Inferior parietal cortex (tissue), 1 donor: ENCODE data around the gene MYL2.
"Not testable (repeated sequence)": the region's sequence is repeated elsewhere in the genome, so short reads cannot be mapped to it uniquely, and the experiment has no call there.

Experiments
- DNase-seq: peaks from one replicate; pipeline ENCODE4 v3.0.0-alpha.2; 2016; ENCODE audit errors: extremely low spot score

The MYL2 gene

GRCh38 chr12:110920324-110920910 is at the start of gene MYL2:
Gene MYL2, minus strand, starts transcription at chr12:110920579. Its CDS starts 50 bp downstream, at chr12:110920529.
- no peak for DNase-seq

DNA sequence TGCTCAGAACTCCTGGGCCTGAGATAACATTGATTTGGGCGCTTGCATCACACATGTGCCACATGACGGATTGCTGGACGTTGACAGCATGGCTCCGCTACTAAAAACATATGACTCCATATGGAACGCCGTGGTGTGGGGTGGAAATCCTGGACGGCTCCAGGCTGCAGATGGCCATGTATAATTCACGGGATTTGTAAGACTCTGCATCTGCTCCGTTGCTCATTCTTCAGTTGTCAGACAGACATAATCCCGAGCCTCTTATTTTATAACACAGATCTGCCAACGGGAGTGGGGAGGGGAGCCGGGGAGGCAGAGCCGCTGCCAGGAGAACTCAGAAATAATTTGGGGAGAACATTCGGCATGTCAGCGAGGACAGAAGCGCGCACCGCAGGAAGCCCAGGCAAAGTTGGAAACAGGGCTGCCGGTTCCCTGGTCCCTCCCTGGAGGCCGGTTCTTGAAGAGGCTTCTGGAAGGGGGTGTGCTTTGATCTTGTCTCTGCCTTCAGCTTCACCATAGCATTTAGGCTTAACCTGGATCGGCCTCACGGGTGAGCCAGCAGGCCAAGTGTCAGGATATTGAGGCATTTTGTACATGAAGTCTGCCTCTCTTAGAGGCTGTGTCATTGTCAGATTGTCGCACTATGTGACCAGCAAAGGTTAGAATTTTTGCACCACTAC is 45.8 kb upstream of the MYL2 start:
- no peak for DNase-seq

- no peak for DNase-seq
Observed at GRCh38 chr12:110965574-110965973, 45.2 kb upstream of the MYL2 start.

DNA sequence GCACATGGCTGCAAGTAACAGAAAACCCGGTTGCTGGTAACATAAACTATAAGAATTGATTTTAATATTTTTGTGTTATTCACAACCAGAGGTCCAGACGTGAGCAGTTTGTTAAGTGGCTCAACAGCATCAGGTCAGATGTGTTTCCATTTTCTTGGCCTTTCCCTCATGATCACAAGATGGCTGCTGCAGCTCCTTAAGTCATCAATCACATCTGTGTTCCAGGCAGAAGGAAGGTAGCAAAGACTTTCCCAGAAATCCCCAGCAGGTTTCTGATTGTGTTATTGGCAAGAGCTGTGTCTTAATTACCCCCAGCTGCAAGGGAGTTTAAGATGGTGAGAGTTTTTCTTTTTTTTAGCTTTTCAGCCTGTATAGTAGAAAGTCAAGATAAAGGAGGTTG is 40.4 kb upstream of the MYL2 start:
- DNase-seq = no peak

- DNase-seq = peak; percentile 45
Observed at GRCh38 chr12:110957652-110958051, 37.3 kb upstream of the MYL2 start.

GRCh38 chr12:110957159-110957558 is 36.8 kb upstream of the MYL2 start:
- no peak for DNase-seq

DNA sequence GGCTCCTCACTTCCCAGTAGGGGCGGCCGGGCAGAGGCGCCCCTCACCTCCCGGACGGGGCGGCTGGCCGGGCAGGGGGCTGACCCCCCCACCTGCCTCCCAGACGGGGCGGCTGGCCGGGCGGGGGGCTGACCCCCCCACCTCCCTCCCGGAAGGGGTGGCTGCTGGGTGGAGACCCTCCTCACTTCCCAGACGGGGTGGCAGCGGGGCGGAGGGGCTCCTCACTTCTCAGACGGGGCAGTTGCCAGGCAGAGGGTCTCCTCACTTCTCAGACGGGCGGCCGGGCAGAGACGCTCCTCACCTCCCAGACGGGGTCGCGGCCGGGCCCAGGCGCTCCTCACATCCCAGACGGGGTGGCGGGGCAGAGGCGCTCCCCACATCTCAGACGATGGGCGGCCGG is 30.5 kb upstream of the MYL2 start:
- DNase-seq = not testable (repeated sequence)

DNA sequence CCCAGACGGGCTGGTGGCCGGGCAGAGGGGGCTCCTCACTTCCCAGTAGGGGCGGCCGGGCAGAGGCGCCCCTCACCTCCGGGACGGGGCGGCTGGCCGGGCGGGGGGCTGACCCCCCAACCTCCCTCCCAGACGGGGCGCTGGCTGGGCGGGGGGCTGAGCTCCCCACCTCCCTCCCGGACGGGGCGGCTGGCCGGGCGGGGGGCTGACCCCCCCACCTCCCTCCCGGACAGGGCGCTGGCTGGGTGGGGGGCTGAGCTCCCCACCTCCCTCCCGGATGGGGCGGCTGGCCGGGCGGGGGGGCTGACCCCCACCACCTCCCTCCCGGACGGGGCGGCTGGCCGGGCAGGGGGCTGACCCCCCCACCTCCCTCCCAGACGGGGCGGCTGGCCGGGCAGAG is 30.1 kb upstream of the MYL2 start:
- not testable (repeated sequence) for DNase-seq

DNA sequence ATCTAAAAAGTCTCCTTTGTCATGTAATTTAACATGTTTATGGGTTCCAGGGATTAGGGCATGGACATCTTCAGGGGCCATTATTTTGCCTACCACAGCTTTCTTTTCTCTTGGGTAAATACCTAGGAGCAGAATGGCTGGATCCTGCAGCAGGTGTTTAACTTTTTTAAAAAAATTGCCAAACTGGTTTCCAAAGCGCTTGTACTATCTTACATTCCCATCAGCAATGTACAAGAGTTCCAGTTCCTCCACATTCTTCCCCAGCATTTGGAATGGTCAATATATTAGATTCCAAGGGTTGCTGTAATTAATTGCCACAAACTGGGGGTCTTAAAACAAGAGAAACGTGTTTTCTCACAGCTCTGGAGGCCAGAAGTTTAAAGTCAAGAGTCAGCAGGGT is 27.7 kb upstream of the MYL2 start:
- DNase-seq = no peak

- DNase-seq = no peak
Observed at GRCh38 chr12:110943373-110943772, 23.0 kb upstream of the MYL2 start.

DNA sequence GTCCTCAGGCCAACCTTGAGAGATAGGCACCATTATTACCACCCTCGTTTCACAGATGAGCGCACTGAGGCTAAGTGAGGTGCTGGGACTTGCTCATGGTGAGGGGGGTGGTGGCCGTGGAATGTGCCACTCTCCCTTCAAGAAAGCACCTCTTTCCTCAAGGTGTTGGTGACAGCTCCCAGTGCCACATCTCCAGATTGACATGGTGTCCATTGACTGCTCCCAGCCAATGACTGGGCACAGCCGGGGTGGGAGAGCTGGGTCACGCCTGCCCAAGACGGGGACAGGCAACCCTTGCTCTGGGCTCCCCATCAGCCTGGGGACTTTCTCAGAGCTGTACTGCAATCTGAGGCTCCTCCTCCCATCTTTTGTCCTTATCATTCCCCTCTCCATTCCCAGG is 21.0 kb upstream of the MYL2 start:
- no peak for DNase-seq

GRCh38 chr12:110940933-110941332 is 20.6 kb upstream of the MYL2 start:
- DNase-seq = no peak

DNA sequence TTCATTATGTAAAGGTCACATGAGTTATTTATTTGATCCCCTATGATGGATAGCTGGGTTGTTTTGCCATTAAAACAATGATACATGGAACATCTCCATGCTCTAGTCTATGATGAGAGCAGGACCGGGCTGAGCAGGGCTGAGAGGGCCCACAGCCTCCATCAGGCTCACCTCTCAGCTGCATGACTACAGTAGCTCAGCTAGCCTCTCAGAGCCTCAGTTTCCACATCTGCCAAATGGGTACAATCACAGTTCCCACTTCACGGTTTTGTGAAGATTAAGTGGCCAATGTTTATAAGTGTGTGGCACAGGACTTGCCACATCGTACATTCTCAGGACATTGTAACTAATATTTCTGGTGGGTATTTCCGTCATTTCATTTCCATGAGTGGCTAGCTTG is 19.9 kb upstream of the MYL2 start:
- DNase-seq = no peak

DNA sequence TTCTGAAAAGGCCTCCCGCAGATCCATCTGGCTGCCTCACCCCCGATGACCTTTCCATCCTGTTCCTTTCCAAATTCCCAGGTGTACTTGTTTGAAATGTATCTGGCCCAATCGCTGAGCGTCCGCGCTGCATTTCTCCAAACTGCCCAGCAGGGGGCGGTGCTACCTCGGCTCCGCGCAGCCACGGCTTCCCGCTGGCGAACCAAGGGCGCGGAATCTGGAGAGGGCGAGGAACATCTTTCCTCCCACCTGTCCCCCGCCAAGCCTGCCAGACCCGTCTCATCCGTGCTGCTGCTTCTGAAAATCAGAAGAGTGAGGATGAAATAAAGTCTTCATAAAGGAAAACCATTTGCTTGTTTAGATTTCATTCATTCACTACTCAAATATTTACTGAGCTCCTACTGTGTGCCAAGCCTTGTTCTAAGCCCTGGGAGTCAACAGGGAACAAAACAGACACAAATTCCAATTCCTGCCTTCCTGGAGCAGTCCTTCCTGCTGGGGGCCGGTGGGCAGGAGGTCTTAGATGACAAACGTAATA is 16.8 kb upstream of the MYL2 start:
- DNase-seq = peak; percentile 73

DNA sequence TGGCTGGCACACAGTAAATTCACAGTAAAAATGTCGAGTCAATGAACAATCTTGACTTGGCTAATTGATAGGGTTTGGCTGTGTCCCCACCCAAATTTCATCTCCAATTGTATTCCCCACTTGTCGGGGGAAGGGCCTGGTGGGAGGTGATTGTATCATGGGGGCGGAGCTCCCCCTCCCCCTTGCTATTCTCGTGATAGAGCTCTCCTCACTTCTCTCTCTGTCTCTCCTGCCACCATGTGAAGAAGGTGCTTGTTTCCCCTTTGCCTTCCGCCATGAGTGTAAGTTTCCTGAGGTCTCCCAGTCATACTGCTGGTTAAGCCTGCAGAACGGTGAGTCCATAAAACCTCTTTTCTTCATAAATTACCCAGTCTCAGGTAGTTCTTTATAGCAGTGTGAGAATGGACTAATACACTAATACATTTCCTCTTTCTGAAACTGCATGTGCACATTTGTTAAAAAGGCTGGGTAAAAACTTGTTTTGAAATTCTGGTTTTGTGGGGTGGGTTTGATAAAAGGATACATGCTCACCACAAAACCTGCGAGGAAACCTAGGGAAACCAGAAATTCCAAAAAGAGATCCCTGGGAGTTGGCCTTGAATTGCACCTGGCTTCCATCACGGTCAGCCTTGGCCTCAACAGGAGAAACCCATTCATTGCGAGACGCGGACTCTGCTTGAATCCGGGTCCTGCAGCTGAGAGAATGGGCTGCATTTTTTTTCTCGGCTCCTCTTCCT is 16.2 kb upstream of the MYL2 start:
- no peak for DNase-seq

DNA sequence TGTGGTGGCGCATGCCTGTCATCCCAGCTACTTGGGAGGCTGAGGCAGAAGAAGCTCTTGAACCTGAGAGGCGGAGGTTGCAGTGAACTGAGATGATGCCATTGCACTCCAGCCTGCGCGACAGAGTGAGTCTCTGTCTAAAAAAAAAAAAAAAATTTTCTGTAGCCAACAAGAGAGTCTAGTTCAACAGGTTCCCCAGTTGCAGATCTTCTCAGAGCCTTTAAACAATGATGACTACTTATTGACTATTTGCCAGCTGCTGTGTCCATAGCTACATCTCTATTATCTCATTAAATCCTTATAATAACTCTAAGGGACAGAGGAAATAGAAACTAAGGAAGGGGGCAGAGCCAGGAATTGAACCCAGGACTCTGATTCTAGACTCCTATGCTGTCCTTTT is 15.2 kb upstream of the MYL2 start:
- DNase-seq = no peak

DNA sequence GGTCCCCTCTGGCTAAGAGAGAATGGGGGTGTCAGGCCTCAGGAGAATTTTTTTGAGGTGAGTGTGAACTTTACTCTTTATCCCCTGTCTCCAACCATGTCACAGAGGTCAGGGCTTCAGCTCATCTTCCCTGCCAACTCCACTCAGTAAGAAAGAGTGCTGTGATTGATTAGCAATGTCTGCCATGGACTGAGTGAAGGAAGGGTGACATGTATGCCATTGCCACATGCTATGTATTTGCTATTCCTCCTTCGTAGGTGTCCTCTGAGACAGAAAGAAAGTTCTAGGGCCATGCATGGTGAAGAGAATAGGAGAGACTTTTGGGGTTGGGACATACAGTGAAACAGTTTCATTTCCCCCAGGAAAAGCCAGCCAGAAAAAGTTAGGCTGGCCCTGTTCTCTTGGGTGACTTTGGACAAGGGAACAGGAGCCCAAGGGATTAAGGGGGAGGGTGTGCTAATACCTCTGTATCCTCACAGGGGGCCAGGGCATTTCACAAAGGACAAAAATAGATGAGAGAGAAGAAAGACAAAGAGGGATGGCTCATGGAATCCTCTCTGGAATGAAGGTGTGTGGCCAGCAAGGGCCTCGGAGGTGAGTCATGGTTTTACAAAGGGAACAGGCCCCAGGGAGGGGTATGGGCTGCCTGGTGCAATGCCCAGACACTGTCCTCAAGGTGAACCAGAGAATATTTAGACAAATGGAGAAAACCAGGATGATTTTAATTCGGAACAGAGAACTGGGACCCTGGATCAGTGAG is 13.9 kb upstream of the MYL2 start:
- no peak for DNase-seq

DNA sequence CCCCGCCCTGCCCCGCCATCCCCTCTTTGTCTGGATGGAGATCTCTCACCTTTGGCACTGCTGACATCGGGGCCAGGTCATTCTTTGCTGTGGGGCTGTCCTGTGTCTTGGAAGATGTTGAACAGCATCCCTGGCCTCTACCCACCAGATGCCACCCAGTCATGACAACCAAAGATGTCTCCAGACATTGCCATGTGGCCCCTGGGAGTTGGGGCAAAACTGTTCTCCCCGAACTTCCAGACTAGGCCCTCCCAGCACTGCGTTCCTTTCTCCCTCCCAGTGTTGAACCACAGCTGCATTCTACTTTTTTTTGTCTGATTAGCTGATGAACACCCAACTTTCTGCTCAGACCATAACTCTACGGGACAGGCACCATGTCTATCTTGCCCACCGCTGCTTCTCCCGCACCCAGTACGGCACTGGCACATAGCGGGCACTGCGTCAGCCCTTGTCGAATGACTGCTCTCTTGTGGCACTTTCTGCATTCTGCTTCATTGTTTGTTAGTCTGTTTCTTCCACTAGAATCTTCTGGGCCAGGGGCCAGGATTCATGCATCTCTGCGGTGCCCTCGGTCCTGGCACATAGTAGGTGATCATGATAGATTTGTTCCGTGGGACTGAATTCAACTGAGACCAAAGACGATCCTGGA is 13.1 kb upstream of the MYL2 start:
- no peak for DNase-seq

GRCh38 chr12:110932046-110932445 is 11.7 kb upstream of the MYL2 start:
- DNase-seq = peak; percentile 12

GRCh38 chr12:110931315-110931728 is 10.9 kb upstream of the MYL2 start:
- DNase-seq = no peak
